Measurements from ENCODE around the gene ERC1. TPM values are rescaled to one million over a fixed set of nuclear protein-coding genes. Genes with fewer than 3 reads are reported as not detected.

Gene ERC1
- total and polyA plus RNA-seq, 2 donors (not counting 3 experiments of a cell fraction or from before 2014, with no cell fraction given) = 11.7 to 66.1 TPM

DNA sequence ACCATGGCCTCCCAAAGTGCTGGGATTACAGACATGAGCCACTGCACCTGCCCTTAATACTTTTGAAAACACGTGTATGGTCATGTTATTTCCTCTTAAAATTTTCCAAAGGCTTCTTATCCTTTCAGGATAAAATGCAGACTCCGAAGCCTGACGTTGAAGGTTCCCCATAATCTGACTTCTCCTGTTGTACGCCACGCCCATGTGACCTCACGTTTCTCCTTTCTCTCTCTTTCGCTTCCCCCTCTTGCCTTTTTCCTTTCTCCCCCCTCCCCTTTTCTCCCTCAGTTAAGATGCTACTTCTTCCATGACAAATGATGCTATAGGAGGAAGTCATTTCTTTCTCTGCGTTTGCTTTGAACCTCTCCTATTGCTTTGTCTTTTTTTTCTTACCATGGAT, 337.4 kb downstream of the ERC1 start:
- dilution Hi-C loops (cut with MboI; ENCODE audit: extremely low pct_ligation_motif_present, low sequenced_read_pairs) (no loop called here), intact Hi-C loops (cut with micrococcal nuclease) (no loop called here)
- no TSS peak for BruUV-seq (replicated peaks)
- ChIA-PET CTCF (interaction anchor here (0.9 kb wide), 1 partner anchor 210 kb away, joined by 4 read pairs; no protein-coding TSS in a partner anchor), POLR2A (no interaction called here)
- Histone ChIP-seq H3K9me3 (replicated peaks; ENCODE audit: control insufficient read depth, insufficient read depth, low read length) (no peaks in the 10 kb centered on the region), H3K9ac (replicated peaks; ENCODE audit: extremely low read depth, insufficient read depth, low read length) (no peak overlapping the region), H3K27me3 (ENCODE audit: control insufficient read depth in 2 of 2, insufficient read depth in 2 of 2, low read length in 2 of 2) (no peaks in the 10 kb centered on the region), H3K4me2 (ENCODE audit: insufficient read depth, low read length) (no peak overlapping the region), H3K9me1 (replicated peaks; ENCODE audit: control insufficient read depth, extremely low read depth, insufficient read depth, low read length) (no peaks in the 10 kb centered on the region), H3K79me2 (ENCODE audit: control insufficient read depth, insufficient read depth, low read length) (no peaks in the 10 kb centered on the region), H3K36me3 (ENCODE audit: control insufficient read depth in 2 of 2, extremely low read depth in 1 of 2, insufficient read depth in 2 of 2, low read length in 2 of 2) (no peaks in the 10 kb centered on the region), H2AFZ (ENCODE audit: low read depth, low read length) (no peak overlapping the region), H3K4me1 (ENCODE audit: control insufficient read depth, extremely low read depth, insufficient read depth, low read length) (no peaks in the 10 kb centered on the region), H3K4me3 (replicated peaks in 1 of 3; ENCODE audit: insufficient read depth in 1 of 3, low read depth in 1 of 3, low read length in 3 of 3) (no peak overlapping the region), H4K20me1 (replicated peaks; ENCODE audit: control insufficient read depth, extremely low read depth, insufficient read depth, low read length) (no peaks in the 10 kb centered on the region), H3K27ac (ENCODE audit: insufficient read depth, low read depth, low read length) (no peak overlapping the region)
- TF ChIP-seq GATA2 (IDR thresholded peaks at IDR 0.05; ENCODE audit: insufficient read depth, insufficient read length, low read depth, low read length) (no peak), POLR2A (IDR thresholded peaks at IDR 0.05; ENCODE audit: low read depth, low read length) (no peak), FOS (IDR thresholded peaks at IDR 0.05; ENCODE audit: borderline replicate concordance, insufficient read depth, low read length) (no peak), EZH2 (IDR thresholded peaks at IDR 0.05; ENCODE audit: borderline replicate concordance, low read depth, low read length, severe bottlenecking) (no peak), JUN (IDR thresholded peaks at IDR 0.05; ENCODE audit: borderline replicate concordance, insufficient read depth, insufficient read length, low read depth) (no peak), MYC (IDR thresholded peaks at IDR 0.05; ENCODE audit: low read depth, low read length) (no peak), POLR2AphosphoS5 (IDR thresholded peaks at IDR 0.05; ENCODE audit: insufficient read depth, low read depth, low read length) (no peak)
- TF ChIP-seq, protein P1, sequence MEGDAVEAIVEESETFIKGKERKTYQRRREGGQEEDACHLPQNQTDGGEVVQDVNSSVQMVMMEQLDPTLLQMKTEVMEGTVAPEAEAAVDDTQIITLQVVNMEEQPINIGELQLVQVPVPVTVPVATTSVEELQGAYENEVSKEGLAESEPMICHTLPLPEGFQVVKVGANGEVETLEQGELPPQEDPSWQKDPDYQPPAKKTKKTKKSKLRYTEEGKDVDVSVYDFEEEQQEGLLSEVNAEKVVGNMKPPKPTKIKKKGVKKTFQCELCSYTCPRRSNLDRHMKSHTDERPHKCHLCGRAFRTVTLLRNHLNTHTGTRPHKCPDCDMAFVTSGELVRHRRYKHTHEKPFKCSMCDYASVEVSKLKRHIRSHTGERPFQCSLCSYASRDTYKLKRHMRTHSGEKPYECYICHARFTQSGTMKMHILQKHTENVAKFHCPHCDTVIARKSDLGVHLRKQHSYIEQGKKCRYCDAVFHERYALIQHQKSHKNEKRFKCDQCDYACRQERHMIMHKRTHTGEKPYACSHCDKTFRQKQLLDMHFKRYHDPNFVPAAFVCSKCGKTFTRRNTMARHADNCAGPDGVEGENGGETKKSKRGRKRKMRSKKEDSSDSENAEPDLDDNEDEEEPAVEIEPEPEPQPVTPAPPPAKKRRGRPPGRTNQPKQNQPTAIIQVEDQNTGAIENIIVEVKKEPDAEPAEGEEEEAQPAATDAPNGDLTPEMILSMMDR (IDR thresholded peaks at IDR 0.05; ENCODE audit: extremely low read depth in 1 of 2, insufficient read depth in 1 of 2, low read depth in 1 of 2, low read length in 2 of 2) = no peak
- TF ChIP-seq, protein P2, sequence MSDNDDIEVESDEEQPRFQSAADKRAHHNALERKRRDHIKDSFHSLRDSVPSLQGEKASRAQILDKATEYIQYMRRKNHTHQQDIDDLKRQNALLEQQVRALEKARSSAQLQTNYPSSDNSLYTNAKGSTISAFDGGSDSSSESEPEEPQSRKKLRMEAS (IDR thresholded peaks at IDR 0.05; ENCODE audit: insufficient read depth, insufficient read length) = no peak
- no peak for FAIRE-seq
- no peak for DNase-seq (ENCODE audit: low read depth, low spot score)
